Measurements from ENCODE around the gene FIGN. TPM values are rescaled to one million over a fixed set of nuclear protein-coding genes. Genes with fewer than 3 reads are reported as not detected.

Gene FIGN, protein sequence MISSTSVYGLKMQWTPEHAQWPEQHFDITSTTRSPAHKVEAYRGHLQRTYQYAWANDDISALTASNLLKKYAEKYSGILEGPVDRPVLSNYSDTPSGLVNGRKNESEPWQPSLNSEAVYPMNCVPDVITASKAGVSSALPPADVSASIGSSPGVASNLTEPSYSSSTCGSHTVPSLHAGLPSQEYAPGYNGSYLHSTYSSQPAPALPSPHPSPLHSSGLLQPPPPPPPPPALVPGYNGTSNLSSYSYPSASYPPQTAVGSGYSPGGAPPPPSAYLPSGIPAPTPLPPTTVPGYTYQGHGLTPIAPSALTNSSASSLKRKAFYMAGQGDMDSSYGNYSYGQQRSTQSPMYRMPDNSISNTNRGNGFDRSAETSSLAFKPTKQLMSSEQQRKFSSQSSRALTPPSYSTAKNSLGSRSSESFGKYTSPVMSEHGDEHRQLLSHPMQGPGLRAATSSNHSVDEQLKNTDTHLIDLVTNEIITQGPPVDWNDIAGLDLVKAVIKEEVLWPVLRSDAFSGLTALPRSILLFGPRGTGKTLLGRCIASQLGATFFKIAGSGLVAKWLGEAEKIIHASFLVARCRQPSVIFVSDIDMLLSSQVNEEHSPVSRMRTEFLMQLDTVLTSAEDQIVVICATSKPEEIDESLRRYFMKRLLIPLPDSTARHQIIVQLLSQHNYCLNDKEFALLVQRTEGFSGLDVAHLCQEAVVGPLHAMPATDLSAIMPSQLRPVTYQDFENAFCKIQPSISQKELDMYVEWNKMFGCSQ
- not detected for polyA plus RNA-seq (ENCODE audit: low read depth in 6 of 6)

DNA sequence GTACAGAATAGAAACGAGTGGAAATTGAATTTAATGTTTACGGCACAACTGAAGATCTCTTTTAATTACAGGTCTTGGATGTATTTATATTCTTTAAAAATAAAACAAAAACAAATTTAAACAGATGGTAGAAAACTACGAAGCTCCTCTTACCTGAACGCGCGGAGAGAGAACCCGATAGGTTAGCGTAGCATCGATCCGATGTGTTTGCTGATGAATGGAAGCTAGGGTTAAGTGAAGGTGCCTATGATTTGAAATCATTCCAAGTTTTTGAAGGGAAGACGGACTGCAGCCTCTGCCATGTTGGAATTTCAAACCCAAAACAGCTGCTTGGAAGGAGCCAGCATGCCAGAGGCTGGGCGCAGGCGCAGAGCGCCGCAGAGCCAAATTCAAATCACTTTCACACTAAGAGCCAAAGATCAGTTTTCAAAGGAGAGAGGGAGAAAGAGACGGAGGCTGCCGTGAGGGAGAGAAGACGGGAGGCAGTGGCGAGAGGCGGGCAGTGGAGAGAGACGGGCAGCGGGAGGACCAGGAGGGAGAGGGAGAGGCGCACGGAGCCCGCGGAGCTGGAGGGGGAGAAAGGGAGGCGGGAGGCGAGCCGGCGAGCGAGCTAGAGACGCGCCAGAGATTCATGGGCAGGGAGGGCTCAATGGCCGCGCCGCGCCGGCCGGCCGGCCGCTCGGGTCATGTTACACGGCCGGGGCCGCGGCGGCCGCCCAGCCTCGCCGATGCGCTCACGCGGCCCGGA is at the start of gene FIGN:
Gene FIGN (minus strand): TSS at position 324 of the 748 bp plus-strand sequence. CDS start 1,081 bp downstream, outside the sequence.
- Mint-ChIP-seq H3K4me1 (peaks cover 6 to 12% (median 7%) of the 10 kb centered on the region in 3 donors), H3K27ac (peak within 1 kb of the TSS in 1 of 6 donors; percentile 18), H3K4me3 (peak within 1 kb of the TSS in 7 of 8 donors; percentile 17 to 87 (median 67)), H3K36me3 (peaks cover 0 to 9% of the 10 kb centered on the region in 2 donors), H3K27me3 (peaks cover 41 to 55% (median 48%) of the 10 kb centered on the region in 3 donors), H3K9me3 (peaks cover 0 to 3% (median 0%) of the 10 kb centered on the region in 7 donors)
- no peak for DNase-seq
- no peak for ATAC-seq (ENCODE audit: low read depth in 2 of 2)

DNA sequence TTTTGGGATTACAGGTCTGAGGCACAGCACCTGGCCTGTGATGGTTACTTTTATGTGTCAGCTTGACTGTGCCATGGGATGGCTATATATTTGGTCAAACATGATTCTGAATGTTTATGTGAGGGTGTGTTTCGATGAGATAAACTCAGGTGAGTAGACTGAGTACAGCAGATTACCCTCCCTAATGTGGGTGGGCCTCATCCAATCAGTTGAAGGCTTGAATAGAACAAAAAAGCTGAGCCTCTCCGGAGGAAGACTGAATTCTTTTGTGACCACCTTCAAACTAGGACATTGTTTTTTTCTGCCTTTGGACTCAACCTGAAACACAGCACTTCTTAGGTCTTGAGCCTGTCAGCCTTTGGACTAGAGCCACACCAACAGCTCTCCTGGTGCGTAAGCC is 49.4 kb upstream of the FIGN start:
- no peak overlapping the region for H3K27ac Mint-ChIP-seq
- no peak overlapping the region for H3K4me3 Mint-ChIP-seq
- peaks cover 0 to 4% (median 0%) of the 10 kb centered on the region in 7 donors for H3K9me3 Mint-ChIP-seq
- no peaks in the 10 kb centered on the region for H3K4me1 Mint-ChIP-seq
- no peak for ATAC-seq (ENCODE audit: low read depth in 2 of 2)
- DNase-seq, result no peak
- no peaks in the 10 kb centered on the region for H3K27me3 Mint-ChIP-seq
- H3K36me3 Mint-ChIP-seq, result no peaks in the 10 kb centered on the region

DNA sequence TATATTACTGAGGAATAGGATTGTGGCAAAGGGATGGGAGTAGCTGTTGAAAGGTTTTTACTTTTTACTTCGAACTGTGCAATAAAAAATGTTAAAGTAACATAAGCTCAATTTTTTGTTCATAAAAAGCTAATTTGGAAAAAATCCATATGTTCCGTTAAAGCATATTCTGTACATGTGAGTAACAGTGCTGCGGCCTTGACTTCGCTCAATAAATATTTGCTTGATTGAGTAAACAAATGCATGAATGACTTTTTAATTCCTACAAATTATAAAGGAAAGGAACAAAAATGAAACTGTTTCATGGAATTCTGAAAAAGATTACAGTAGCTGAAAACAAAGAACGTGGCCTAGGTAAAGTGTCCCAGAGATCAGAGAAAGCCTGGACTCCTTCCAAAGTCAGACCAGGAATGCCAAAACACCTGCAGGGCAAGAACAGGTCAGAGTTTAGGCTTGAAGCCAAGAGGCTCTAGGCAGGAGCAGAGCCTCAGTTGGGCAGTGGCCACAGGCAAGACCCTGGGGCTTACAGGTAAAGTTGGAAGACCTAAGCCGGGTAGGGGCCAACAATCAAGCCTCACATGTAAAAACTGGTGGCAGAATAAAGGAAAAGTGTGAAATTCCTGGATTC is 44.3 kb upstream of the FIGN start:
- no peak overlapping the region for H3K27ac Mint-ChIP-seq
- H3K27me3 Mint-ChIP-seq, result no peaks in the 10 kb centered on the region
- ATAC-seq (ENCODE audit: low read depth in 2 of 2) (no peak), DNase-seq (no peak)
- no peaks in the 10 kb centered on the region for H3K36me3 Mint-ChIP-seq
- no peak overlapping the region for H3K4me3 Mint-ChIP-seq
- no peaks in the 10 kb centered on the region for H3K4me1 Mint-ChIP-seq
- peaks cover 0 to 4% (median 0%) of the 10 kb centered on the region in 7 donors for H3K9me3 Mint-ChIP-seq

DNA sequence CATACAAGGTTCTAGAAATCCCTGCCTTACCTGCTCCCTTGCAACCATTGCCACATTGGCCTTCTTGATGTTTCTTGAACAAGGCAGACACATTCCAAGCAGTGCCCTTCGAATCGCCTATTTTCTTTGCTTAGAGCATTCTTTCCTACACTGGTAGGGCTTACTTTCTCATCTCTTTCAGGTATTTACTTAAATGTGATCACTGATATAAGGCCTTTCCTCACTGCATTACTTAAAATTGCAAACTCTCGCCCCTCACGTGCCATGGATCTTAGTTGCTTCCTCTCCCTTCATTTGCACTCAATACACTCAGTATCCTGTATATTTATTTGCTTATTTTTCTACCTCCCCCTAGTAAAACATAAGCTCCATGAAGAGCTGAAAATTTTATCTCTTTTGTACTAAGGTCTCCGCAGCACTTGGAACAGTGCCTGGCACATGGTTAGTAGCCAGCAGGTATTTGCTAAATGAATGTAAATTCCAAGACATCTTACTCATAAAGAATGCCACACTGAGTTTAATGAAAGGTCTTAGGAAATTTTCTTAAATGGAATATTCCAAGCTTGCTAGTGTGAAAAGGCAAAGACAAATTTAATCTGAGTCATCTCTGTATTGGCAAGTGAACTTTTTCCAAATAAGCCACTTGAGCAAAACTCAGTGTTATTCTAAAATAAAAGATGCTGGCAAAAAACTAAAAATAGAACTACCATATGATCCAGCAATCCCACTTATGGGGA is 42.4 kb upstream of the FIGN start:
- Mint-ChIP-seq H3K4me3 (no peak overlapping the region), H3K27me3 (no peaks in the 10 kb centered on the region), H3K4me1 (no peaks in the 10 kb centered on the region), H3K9me3 (peaks cover 0 to 4% (median 0%) of the 10 kb centered on the region in 7 donors), H3K36me3 (no peaks in the 10 kb centered on the region), H3K27ac (no peak overlapping the region)
- no peak for ATAC-seq (ENCODE audit: low read depth in 2 of 2)
- DNase-seq, result no peak

DNA sequence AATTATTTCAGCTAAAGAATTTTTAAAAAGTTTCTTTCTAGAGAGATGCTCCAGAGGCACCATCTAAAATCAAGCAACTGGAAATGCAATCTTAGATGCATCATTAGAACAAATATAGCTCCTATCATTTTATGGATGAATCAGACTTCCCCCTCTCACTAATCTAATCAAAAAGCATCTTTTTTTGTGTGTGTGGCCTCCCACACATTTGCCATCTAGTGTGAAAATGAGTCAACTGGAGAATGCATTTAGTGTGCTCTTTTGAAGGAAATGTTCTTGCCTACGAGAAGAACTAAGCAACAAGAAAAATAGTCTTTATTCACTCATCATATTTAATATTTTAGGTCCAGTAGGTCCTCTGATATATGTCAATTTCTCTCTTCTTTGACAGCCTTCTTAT is 39.5 kb upstream of the FIGN start:
- H3K9me3 Mint-ChIP-seq, result peaks cover 0 to 11% (median 0%) of the 10 kb centered on the region in 7 donors
- H3K27me3 Mint-ChIP-seq, result no peaks in the 10 kb centered on the region
- H3K4me3 Mint-ChIP-seq, result no peak overlapping the region
- DNase-seq (no peak), ATAC-seq (ENCODE audit: low read depth in 2 of 2) (no peak)
- no peaks in the 10 kb centered on the region for H3K4me1 Mint-ChIP-seq
- no peak overlapping the region for H3K27ac Mint-ChIP-seq
- no peaks in the 10 kb centered on the region for H3K36me3 Mint-ChIP-seq

DNA sequence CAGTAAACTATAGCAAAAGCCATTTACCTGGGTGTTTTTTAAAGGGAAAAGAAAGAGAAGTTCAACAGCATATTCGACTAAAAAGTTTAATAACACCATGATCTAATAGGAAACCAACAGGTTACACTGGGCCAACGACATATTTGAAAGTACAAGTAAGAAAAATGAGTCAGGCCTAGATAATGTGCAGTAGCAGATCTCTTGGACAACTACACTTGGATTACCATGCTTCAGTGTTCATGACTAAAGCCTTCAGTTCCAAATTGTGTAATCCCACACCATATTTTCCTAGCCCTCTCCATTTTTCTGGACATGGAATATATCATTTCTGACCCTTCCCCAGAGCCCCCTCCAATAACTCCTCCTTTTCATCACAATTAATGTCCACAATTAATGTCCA is 39.1 kb upstream of the FIGN start:
- ATAC-seq (ENCODE audit: low read depth in 2 of 2), result no peak
- Mint-ChIP-seq H3K27ac (no peak overlapping the region), H3K36me3 (no peaks in the 10 kb centered on the region), H3K27me3 (no peaks in the 10 kb centered on the region), H3K4me3 (no peak overlapping the region), H3K4me1 (no peaks in the 10 kb centered on the region), H3K9me3 (peaks cover 0 to 11% (median 0%) of the 10 kb centered on the region in 7 donors)
- no peak for DNase-seq

DNA sequence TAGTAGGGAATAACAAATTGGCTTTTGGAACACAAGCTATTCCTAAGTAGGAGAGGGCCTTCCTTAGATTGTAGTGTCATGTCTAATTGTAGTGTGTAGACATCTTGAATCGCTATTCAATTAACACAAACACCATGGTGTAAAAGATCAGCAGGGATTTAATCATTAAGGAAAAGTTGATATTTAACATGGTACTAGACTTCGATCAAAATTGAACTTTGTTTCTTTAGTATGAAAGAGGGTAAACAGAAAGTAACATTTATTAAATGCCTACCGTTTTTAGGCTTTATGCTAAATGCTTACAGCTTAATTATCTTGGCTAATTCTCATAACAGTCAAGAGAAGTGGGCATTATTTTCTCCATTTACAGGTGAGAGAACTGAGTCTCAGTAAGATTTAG is 37.5 kb upstream of the FIGN start:
- Mint-ChIP-seq H3K4me1 (no peaks in the 10 kb centered on the region), H3K27me3 (no peaks in the 10 kb centered on the region), H3K36me3 (no peaks in the 10 kb centered on the region), H3K4me3 (no peak overlapping the region), H3K27ac (no peak overlapping the region), H3K9me3 (peaks cover 0 to 11% (median 0%) of the 10 kb centered on the region in 7 donors)
- DNase-seq, result no peak
- ATAC-seq (ENCODE audit: low read depth in 2 of 2), result no peak

DNA sequence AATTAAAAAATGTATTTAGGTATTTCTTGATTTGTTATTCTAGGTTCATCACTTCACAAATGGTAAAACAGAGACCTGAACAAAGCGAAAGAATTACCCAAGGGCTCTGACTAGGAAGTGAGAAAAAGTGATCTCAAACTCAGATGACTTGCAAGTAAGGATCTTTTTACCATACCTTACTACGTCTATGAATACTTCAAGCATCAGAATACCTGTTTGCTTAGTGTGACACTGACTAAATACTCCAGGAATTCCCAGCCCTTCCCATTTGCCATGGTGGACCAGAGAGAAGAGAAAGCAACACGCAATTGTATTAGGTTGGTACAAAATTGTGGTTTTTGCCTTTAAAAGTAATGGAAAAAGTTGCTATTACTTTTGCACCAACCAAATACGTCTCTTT is 35.8 kb upstream of the FIGN start:
- no peak overlapping the region for H3K27ac Mint-ChIP-seq
- no peaks in the 10 kb centered on the region for H3K4me1 Mint-ChIP-seq
- no peak overlapping the region for H3K4me3 Mint-ChIP-seq
- no peaks in the 10 kb centered on the region for H3K36me3 Mint-ChIP-seq
- H3K27me3 Mint-ChIP-seq, result no peaks in the 10 kb centered on the region
- no peak for DNase-seq
- H3K9me3 Mint-ChIP-seq, result peaks cover 0 to 7% (median 0%) of the 10 kb centered on the region in 7 donors
- no peak for ATAC-seq (ENCODE audit: low read depth in 2 of 2)

DNA sequence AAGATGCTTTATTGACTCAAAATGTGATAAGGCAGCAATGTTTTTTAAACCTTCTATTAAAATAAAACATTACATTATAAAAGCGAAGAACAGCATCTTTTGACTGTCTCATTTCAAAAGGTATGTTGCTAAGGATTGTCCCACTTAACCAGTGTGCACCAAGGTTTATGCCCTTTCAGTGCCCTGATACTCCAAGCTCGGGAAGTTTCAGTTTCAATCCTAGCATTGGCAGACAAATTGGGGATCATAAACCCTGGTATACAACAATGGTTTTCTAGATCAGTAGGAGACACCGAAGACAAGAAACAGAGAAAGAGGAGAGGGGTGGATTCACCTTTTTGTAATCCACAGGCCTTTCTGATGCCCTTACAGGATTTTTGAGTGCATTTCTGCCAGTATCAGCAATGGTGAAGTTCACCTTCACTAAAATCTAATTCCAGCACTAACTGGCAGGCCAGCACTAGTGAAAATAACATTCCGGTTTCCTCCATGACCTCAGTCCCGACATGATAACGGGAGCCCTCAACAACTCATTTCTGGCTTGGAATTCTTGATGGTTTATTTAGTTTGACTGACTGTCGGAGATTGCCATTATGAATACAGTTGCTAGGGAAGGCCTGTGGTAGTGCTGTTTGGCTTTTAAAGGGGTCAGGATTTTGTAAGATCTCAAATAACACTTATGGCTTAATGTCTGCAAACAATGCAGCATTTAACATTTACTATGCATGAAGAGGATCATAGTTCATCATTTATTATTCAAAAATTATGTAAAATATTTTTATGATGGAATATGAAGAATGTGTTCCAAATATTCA is 33.3 kb upstream of the FIGN start:
- Mint-ChIP-seq H3K9me3 (peaks cover 0 to 7% (median 0%) of the 10 kb centered on the region in 7 donors), H3K4me1 (no peaks in the 10 kb centered on the region)
- ATAC-seq (ENCODE audit: low read depth in 2 of 2), result no peak

DNA sequence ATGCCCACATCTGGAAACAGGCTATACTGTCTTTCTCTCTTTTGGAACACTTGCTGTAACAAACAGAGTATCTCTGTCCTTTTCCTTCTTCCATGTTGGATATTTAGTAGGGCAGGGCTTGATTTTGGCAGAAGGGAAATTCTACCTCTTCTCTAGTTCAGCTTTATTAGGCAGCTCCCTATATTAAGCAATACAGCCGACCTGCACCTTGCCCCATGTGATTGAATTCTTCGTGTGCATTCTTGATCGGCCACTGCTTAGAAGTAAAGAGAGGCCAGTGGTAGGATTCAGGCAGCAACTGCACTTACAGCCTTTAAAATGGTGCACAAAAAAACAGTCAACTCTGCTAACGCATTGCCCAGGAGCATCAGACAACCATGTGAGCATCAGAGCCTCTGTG is 31.3 kb upstream of the FIGN start:
- Mint-ChIP-seq H3K27ac (no peak overlapping the region), H3K9me3 (peaks cover 0 to 3% (median 0%) of the 10 kb centered on the region in 7 donors), H3K36me3 (no peaks in the 10 kb centered on the region), H3K4me3 (no peak overlapping the region), H3K4me1 (no peaks in the 10 kb centered on the region), H3K27me3 (peaks cover 0 to 6% (median 0%) of the 10 kb centered on the region in 3 donors)
- no peak for ATAC-seq (ENCODE audit: low read depth in 2 of 2)
- no peak for DNase-seq

More for the DNA sequence above, 33.3 kb upstream of the FIGN start:
- Mint-ChIP-seq H3K36me3 (no peaks in the 10 kb centered on the region), H3K27me3 (peaks cover 0 to under 1% (median 0%) of the 10 kb centered on the region in 3 donors), H3K27ac (no peak overlapping the region), H3K4me3 (no peak overlapping the region)
- no peak for DNase-seq

DNA sequence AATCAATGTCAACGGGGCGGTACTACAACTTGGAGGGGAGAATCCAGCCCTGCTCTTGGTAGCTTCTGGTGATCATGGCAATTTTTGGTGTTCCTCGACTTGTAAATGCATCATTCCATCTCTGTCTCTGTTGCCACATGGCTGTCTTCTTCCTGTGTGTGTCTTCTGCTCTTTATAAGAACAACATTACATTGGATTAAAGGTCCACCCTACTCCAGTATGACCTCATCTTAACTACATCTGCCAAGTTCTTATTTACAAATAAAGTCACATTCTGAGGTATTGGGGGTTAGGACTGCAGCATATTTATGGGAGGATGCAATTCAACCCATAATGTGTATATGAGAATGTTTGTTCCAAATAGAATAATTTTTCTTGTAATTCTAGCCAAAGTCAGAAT is 28.8 kb upstream of the FIGN start:
- no peaks in the 10 kb centered on the region for H3K9me3 Mint-ChIP-seq
- H3K27me3 Mint-ChIP-seq, result peaks cover 0 to 6% (median 0%) of the 10 kb centered on the region in 3 donors
- H3K27ac Mint-ChIP-seq, result no peak overlapping the region
- ATAC-seq (ENCODE audit: low read depth in 2 of 2), result no peak
- H3K36me3 Mint-ChIP-seq, result no peaks in the 10 kb centered on the region
- H3K4me1 Mint-ChIP-seq, result no peaks in the 10 kb centered on the region
- DNase-seq, result no peak
- no peak overlapping the region for H3K4me3 Mint-ChIP-seq

DNA sequence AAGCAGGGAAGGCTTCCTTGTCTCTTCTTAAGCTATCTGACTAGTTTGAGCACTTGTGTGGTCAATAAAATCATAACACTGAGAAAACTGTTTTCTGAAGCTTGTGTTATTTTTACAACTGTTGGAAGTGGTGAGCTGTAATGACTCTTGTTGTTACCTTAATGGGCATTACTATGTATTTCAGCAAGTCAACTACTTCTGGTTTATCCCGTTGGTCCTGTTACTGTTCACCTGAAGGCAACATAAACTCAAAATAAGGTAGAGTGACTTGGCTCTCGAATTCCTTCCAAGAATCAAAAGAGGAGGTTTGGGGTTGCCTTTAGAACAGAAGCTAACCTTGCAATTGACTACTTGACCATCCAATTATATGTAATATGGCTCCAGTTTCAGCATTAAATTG is 23.2 kb upstream of the FIGN start:
- no peak overlapping the region for H3K27ac Mint-ChIP-seq
- H3K4me1 Mint-ChIP-seq, result no peaks in the 10 kb centered on the region
- no peaks in the 10 kb centered on the region for H3K36me3 Mint-ChIP-seq
- H3K9me3 Mint-ChIP-seq, result no peaks in the 10 kb centered on the region
- DNase-seq, result no peak
- no peak overlapping the region for H3K4me3 Mint-ChIP-seq
- ATAC-seq (ENCODE audit: low read depth in 2 of 2), result no peak
- peaks cover 0 to 5% (median 0%) of the 10 kb centered on the region in 3 donors for H3K27me3 Mint-ChIP-seq

Data from naive B cell (primary cell).